Ishikawa (cell line): Measurements from ENCODE around the gene ANO9.

Experiments
- CREB1 ChIP-seq: IDR thresholded peaks from 2 replicates; pipeline ENCODE4 v1.6.1; 2012; ENCODE audit warnings: low read depth
- NFIC ChIP-seq: IDR thresholded peaks from 2 replicates; pipeline ENCODE4 v1.6.1; 2012

DNA sequence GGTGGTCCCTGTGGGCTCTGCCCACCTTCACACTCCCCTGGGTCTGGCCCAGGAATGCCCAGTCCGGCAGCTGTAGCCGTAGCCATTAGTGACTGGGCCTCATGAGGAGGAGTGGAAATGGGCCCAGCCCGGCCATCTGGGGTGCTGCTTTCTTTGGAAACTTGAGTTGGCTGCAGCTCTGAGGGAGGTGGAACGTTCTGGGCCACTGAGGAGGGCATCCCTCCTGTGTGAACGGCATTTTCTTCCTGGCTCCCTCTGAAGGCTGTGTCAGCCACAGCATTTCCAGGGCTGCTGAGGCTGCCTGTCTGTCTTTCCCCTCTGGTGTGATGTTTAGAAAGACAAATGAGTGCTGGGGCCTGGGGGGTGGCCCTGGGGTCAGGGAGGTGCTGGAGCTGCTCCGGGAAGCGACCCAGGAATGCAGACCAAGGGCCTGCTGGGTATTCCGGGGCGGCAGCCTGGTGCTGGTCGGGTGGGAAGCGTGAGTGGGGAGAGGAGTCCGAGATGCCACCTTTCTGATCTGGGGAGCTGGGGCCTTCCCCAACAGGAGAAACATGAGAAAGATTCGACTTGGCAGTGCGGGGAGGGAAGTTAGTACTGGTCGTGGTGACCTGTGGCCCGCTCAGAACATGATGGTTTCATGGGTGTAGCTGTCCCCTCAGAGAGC, 35.4 kb upstream of the ANO9 start:
- TF ChIP-seq NFIC (no peak), CREB1 (no peak)
